ENCODE results near the gene STX4. TPM values are rescaled to one million over a fixed set of nuclear protein-coding genes. Genes with fewer than 3 reads are reported as not detected.

Gene STX4
- total RNA-seq, 2 donors from 2014 or later = 66.9 to 83.3 TPM

- ATAC-seq (no peak), DNase-seq (no peak)
- intact Hi-C loops (cut with DNase I, micrococcal nuclease) = no loop called here
Observed at GRCh38 chr16:31088459-31089183, 55.3 kb downstream of the STX4 start, which contains the start of gene PRSS53. Gene PRSS53, minus strand, starts transcription at chr16:31088943. Its CDS starts 134 bp downstream, at chr16:31088809.

GRCh38 chr16:31089199-31089598 lies 55.8 kb downstream of the STX4 start:
- intact Hi-C loops (cut with DNase I, micrococcal nuclease) = no loop called here
- DNase-seq (no peak), ATAC-seq (no peak)

Other genes starting within 250 kb of the STX4 start
- 10 to 100 TPM; 12.3 to 15.2 TPM for gene ZNF629, start 246.4 kb upstream of the STX4 start, total RNA-seq
- gene BCL7C, start 139.5 kb upstream of the STX4 start, total RNA-seq = 10 to 100 TPM; 22.3 to 23.5 TPM
- 1 to 10 TPM in 1 of 2 donors, under 1 TPM in 1; 0.24 to 1.7 TPM for gene CTF1, start 136.9 kb upstream of the STX4 start, total RNA-seq
- 10 to 100 TPM; 20.5 to 24.4 TPM for gene FBXL19, start 110.0 kb upstream of the STX4 start, total RNA-seq
- 10 to 100 TPM; 12.9 to 21.0 TPM for gene ORAI3, start 84.5 kb upstream of the STX4 start, total RNA-seq
- 10 to 100 TPM; 12.2 to 15.0 TPM for gene SETD1A, start 75.8 kb upstream of the STX4 start, total RNA-seq
- 10 to 100 TPM; 16.9 to 27.2 TPM for gene HSD3B7, start 48.4 kb upstream of the STX4 start, total RNA-seq
- gene STX1B, start 22.9 kb upstream of the STX4 start, total RNA-seq = under 1 TPM; 0.75 to 0.79 TPM
- 10 to 100 TPM in 1 of 2 donors, 1 to 10 TPM in 1; 6.9 to 10.9 TPM for gene ZNF668, start 40.7 kb downstream of the STX4 start, total RNA-seq
- gene ZNF646, start 40.9 kb downstream of the STX4 start, total RNA-seq = 10 to 100 TPM; 15.3 to 17.3 TPM
- gene PRSS53, start 55.4 kb downstream of the STX4 start, total RNA-seq = 1 to 10 TPM in 1 of 2 donors, under 1 TPM in 1; 0.61 to 1.1 TPM
- 10 to 100 TPM; 28.7 to 40.5 TPM for gene VKORC1, start 61.2 kb downstream of the STX4 start, total RNA-seq
- gene BCKDK, start 74.8 kb downstream of the STX4 start, total RNA-seq = 10 to 100 TPM; 34.6 to 36.3 TPM
- 10 to 100 TPM; 61.6 to 76.0 TPM for gene KAT8, start 84.1 kb downstream of the STX4 start, total RNA-seq
- 100 to 1,000 TPM; 409 to 428 TPM for gene PRSS8, start 102.2 kb downstream of the STX4 start, total RNA-seq
- gene PRSS36, start 116.5 kb downstream of the STX4 start, total RNA-seq = 1 to 10 TPM; 8.1 to 9.7 TPM
- gene FUS, start 146.6 kb downstream of the STX4 start, total RNA-seq = 100 to 1,000 TPM; 158 to 173 TPM
- gene PYCARD, start 169.2 kb downstream of the STX4 start, total RNA-seq = 10 to 100 TPM; 83.0 to 93.8 TPM
- gene TRIM72, start 180.6 kb downstream of the STX4 start, total RNA-seq = not detected
- gene PYDC1, start 183.6 kb downstream of the STX4 start, total RNA-seq = not detected
- 1 to 10 TPM; 2.6 to 6.9 TPM for gene ITGAM, start 226.4 kb downstream of the STX4 start, total RNA-seq